NT2/D1 (cell line): ENCODE results near the gene NTRK2.

Source experiments
- DNase-seq: peaks from one replicate; pipeline ENCODE4 v3.0.0-alpha.2; 2011; ENCODE audit warnings: low read depth, low spot score
- H3K27me3 ChIP-seq: 2 replicates; pipeline ENCODE4 v1.6.0; 2011; ENCODE audit warnings: mild to moderate bottlenecking; ENCODE audit not compliant: insufficient read length, insufficient read depth
- H3K36me3 ChIP-seq: 2 replicates; pipeline ENCODE4 v1.6.1; 2011; ENCODE audit warnings: mild to moderate bottlenecking, low read length, mixed read lengths; ENCODE audit not compliant: insufficient read depth, insufficient read length
- H3K4me1 ChIP-seq: 2 replicates; pipeline ENCODE4 v1.5.1; 2011; ENCODE audit not compliant: insufficient read depth, insufficient read length
- H3K4me3 ChIP-seq: 2 replicates; pipeline ENCODE4 v1.5.1; 2011; ENCODE audit warnings: low read depth; ENCODE audit not compliant: insufficient read length
- H3K9ac ChIP-seq: 2 replicates; pipeline ENCODE4 v1.6.0; 2011; ENCODE audit warnings: low read depth; ENCODE audit not compliant: insufficient read length
- H3K9me3 ChIP-seq: 2 replicates; pipeline ENCODE4 v1.5.1; 2011; ENCODE audit warnings: mild to moderate bottlenecking, low read length; ENCODE audit not compliant: insufficient read depth
- SUZ12 ChIP-seq: IDR thresholded peaks from 2 replicates; pipeline ENCODE4 v1.6.1; 2011; ENCODE audit not compliant: insufficient read length, insufficient read depth; ENCODE audit errors: extremely low read depth
- YY1 ChIP-seq: IDR thresholded peaks from 2 replicates; pipeline ENCODE4 v1.6.1; 2011; ENCODE audit not compliant: insufficient read length, insufficient read depth
- ZNF274 ChIP-seq: IDR thresholded peaks from 2 replicates; pipeline ENCODE4 v1.6.1; 2011; ENCODE audit warnings: mild to moderate bottlenecking, low read depth, low read length

The NTRK2 gene

DNA sequence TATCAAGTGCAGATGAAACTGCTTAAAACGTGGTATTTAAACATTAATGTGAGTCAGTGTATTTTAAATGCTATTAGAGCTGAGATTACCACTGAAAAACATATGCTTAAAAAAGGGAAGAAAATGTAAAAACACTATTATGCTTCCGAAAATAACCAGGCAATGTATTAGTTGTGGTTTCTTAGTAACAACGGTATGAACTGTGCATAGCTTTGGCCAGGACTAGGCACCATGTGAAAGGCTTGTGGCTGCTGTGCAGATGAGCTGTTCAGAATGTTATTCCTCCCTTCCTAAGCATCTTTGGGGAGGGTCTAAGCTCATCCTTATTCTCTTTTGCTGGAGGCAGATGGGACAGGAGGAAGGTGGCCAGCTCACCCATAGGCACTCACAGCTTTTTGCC, 84.9 kb downstream of the NTRK2 start:
- H3K9ac ChIP-seq: no peak overlapping the region
- no peaks in the 10 kb centered on the region for H3K9me3 ChIP-seq
- no peaks in the 10 kb centered on the region for H3K4me1 ChIP-seq
- no peak for DNase-seq
- no peak for TF ChIP-seq SUZ12
- TF ChIP-seq ZNF274: no peak
- no peak for TF ChIP-seq YY1
- H3K36me3 ChIP-seq: no peaks in the 10 kb centered on the region
- no peak overlapping the region for H3K4me3 ChIP-seq
- H3K27me3 ChIP-seq: no peaks in the 10 kb centered on the region

DNA sequence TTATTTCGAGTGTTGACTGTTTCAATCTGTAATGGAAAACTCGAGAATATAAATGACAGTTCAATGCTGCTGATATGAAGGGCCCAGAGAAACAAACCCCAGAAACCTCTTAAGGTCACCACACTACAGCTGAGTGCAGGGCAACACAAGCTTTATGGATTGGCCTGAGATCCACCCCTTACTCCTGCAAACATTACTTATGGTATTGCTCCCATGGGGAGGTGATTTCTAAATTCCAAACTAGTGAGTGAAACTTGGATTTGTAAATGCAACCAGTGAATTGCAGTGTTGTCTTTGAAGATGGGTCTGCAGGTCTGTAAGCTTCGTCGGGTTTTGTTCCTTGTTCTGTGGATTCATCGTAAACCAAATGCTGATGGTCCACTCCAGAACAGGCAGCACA, 85.4 kb downstream of the NTRK2 start:
- no peaks in the 10 kb centered on the region for H3K27me3 ChIP-seq
- no peak overlapping the region for H3K4me3 ChIP-seq
- no peak overlapping the region for H3K9ac ChIP-seq
- TF ChIP-seq YY1 (no peak), SUZ12 (no peak), ZNF274 (no peak)
- no peak for DNase-seq
- no peaks in the 10 kb centered on the region for H3K36me3 ChIP-seq
- no peaks in the 10 kb centered on the region for H3K4me1 ChIP-seq
- H3K9me3 ChIP-seq: no peaks in the 10 kb centered on the region

DNA sequence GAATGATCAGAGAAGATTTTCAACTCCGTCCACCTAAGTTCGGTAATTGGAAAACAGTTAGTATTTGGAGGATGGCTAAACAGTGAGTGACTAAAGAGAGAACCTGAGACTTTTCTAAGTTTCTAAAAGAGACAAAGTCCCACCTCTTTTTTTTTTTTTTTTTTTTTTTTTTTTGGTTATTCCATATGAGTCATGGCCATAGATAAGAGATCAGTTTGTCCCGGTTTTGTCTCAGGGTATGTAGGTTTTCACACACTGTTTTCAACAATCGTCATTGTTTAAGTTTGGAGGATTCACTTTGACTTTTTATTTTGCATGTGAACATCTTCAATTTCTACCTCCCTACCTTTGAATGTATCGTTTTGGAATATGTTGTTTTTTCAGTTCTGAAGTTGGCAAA, 85.9 kb downstream of the NTRK2 start:
- H3K9me3 ChIP-seq: no peaks in the 10 kb centered on the region
- TF ChIP-seq SUZ12 (no peak), ZNF274 (no peak), YY1 (no peak)
- no peak overlapping the region for H3K9ac ChIP-seq
- DNase-seq: no peak
- no peaks in the 10 kb centered on the region for H3K4me1 ChIP-seq
- no peaks in the 10 kb centered on the region for H3K36me3 ChIP-seq
- no peak overlapping the region for H3K4me3 ChIP-seq
- H3K27me3 ChIP-seq: no peaks in the 10 kb centered on the region

DNA sequence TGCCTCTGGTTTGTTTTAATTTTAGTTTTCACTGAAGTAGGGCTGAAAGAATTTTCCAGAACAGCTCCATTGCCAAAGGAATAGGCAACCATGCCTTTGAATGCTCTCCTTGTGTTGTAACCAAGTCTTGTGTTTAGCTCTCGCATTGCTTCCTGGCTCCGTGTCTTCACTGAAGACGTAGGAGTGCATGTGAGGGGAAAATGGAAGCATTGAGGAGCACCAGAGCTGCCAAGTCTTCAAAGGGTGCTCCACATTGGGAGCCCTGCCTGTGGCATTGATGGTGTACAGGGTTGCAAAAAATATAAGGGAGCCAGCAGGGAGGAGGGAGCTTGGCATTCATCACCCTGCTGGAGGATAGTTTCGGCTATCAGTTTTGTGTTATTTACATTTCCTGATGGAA, 86.6 kb downstream of the NTRK2 start:
- no peak for DNase-seq
- Histone ChIP-seq H3K27me3 (no peaks in the 10 kb centered on the region), H3K9me3 (no peaks in the 10 kb centered on the region), H3K4me1 (no peaks in the 10 kb centered on the region), H3K4me3 (no peak overlapping the region), H3K36me3 (no peaks in the 10 kb centered on the region), H3K9ac (no peak overlapping the region)
- TF ChIP-seq YY1 (no peak), SUZ12 (no peak), ZNF274 (no peak)

DNA sequence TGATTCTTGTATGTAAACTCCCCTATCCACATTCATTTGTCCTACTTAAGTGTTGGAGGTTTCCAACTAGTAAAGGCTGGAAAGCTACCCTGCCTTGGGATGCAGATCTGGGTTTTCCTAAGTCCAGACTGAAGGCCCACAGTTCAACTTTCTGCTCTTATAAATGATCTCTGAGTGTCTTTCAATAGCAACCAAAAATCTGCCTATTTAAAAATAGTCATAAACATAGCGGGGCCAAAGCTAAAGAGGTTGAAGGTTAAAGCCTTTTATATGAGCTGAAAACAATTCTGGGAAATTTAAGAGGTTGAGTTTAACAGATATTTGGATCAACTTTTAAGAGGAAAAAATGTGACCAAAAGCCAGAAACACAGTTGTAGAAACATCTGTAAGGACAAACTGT, 87.2 kb downstream of the NTRK2 start:
- no peaks in the 10 kb centered on the region for H3K36me3 ChIP-seq
- no peak for DNase-seq
- H3K27me3 ChIP-seq: no peaks in the 10 kb centered on the region
- H3K4me1 ChIP-seq: no peaks in the 10 kb centered on the region
- no peaks in the 10 kb centered on the region for H3K9me3 ChIP-seq
- TF ChIP-seq YY1 (no peak), ZNF274 (no peak), SUZ12 (no peak)
- no peak overlapping the region for H3K9ac ChIP-seq
- H3K4me3 ChIP-seq: no peak overlapping the region

DNA sequence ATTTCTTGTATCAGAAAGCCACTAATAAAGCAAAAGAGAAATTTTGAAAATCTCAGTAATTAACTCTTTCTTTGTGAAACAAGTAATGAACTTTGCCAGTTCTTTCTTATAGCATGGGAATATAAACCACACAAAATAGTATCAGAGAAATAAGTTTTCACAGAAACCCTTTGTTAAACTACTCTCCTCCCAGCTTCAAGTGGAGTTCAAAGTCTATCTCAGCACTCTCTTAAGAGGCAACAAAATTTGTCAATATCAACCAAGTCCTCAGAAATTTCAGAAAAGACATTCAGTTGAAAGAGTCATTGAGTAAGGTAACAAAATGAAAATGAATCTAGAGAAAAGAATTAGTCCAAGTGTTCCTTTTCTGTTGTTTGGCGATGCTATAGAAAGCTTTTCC, 89.3 kb downstream of the NTRK2 start:
- no peak for DNase-seq
- no peak overlapping the region for H3K9ac ChIP-seq
- no peak for TF ChIP-seq YY1
- no peak for TF ChIP-seq SUZ12
- no peak for TF ChIP-seq ZNF274
- no peak overlapping the region for H3K4me3 ChIP-seq
- no peaks in the 10 kb centered on the region for H3K9me3 ChIP-seq
- no peaks in the 10 kb centered on the region for H3K4me1 ChIP-seq
- H3K36me3 ChIP-seq: no peaks in the 10 kb centered on the region
- H3K27me3 ChIP-seq: no peaks in the 10 kb centered on the region

DNA sequence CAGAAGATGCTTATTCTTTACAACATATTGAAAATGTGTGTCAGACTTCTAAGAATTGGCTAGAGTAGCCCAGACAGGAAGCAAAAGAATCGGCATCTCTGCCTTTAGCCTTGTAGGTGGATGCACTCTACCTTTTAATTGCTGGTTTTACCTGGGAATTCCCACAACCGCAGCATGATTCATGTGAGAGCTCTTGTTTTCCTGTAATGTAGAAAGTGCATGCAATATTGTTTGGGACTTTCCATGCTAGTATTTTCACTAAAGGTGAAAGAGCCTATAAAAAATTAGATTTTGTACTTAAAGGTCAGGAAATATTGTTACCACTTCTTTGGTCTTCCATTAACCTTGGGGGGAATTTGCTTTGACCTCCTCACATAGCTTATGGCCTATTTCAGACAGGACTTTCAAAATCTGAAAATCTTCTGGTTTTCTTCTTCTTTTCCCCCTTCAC, 89.8 kb downstream of the NTRK2 start:
- TF ChIP-seq YY1 (no peak), ZNF274 (no peak), SUZ12 (no peak)
- H3K27me3 ChIP-seq: no peaks in the 10 kb centered on the region
- H3K9ac ChIP-seq: no peak overlapping the region

DNA sequence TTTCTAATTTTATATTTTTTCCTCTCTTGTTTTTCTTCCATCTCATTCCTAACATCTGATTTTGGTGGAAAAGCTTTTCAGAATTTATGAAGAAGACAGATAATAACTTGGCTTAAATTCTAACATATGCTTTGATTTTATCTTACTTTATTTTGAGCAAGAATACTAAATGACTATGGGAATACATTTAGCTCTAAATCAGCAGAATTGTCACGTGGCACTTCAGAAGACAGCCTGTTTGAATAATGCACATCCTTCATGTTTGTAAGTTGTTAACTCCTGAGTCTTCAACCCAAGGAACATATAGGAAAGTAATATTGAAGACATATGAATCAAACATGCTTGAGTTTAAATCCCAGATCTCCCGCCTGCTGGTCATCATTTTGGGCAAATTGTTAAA, 90.3 kb downstream of the NTRK2 start:
- Histone ChIP-seq H3K9ac (no peak overlapping the region), H3K4me1 (no peaks in the 10 kb centered on the region), H3K27me3 (no peaks in the 10 kb centered on the region), H3K4me3 (no peak overlapping the region), H3K36me3 (no peaks in the 10 kb centered on the region), H3K9me3 (no peaks in the 10 kb centered on the region)
- no peak for DNase-seq
- TF ChIP-seq YY1: no peak
- TF ChIP-seq SUZ12: no peak
- no peak for TF ChIP-seq ZNF274

More for the DNA sequence above, 89.8 kb downstream of the NTRK2 start:
- no peaks in the 10 kb centered on the region for H3K4me1 ChIP-seq
- H3K4me3 ChIP-seq: no peak overlapping the region
- H3K9me3 ChIP-seq: no peaks in the 10 kb centered on the region
- no peak for DNase-seq
- H3K36me3 ChIP-seq: no peaks in the 10 kb centered on the region
